IMR-90 (cell line): Measurements from ENCODE around the gene SLC25A11. TPM values are rescaled to one million over a fixed set of nuclear protein-coding genes. Genes with fewer than 3 reads are reported as not detected.

Experiments used
- ATAC-seq: fragments of 200-7000 bp; cut with Tn5 transposase; 2 replicates; pipeline ENCODE4 v1.9.1; 2020; ENCODE audit warnings: low read depth, mild to moderate bottlenecking, moderate library complexity
- BruUV-seq: library from RNA; stranded (reverse); fragments of 400-500 nt; replicated peaks from 2 replicates; lab custom pipeline; 2021; lab: Mats Ljungman, UMichigan
- CTCF ChIA-PET: fragments of 300-600 bp; formaldehyde crosslinking; extraction: SDS; loops from one replicate; lab custom pipeline; 2021; ENCODE audit warnings: antibody characterized with exemption; lab: Yijun Ruan, JAX
- POLR2A ChIA-PET: fragments of 300-600 bp; sonication (Branson Sonifier 250); formaldehyde crosslinking; loops from one replicate; lab custom pipeline; 2022; ENCODE audit warnings: antibody characterized with exemption; ENCODE audit not compliant: unreplicated experiment; lab: Charles Lee
- DNase-seq: peaks from one replicate; pipeline ENCODE4 v3.0.0; 2013
- H2AFZ ChIP-seq: replicated peaks from 2 replicates; pipeline ENCODE3; 2013; ENCODE audit warnings: low read length, mild to moderate bottlenecking; ENCODE audit not compliant: poor library complexity
- H2AK5ac ChIP-seq: 2 replicates; pipeline ENCODE4 v1.6.1; 2013; ENCODE audit warnings: low read depth, low read length, inconsistent platforms
- H2AK9ac ChIP-seq: replicated peaks from 2 replicates; pipeline ENCODE3; 2013; ENCODE audit warnings: mild to moderate bottlenecking, low read depth, low read length, moderate library complexity; ENCODE audit not compliant: poor library complexity
- H2BK120ac ChIP-seq: 2 replicates; pipeline ENCODE4 v1.6.1; 2013; ENCODE audit warnings: low read depth, low read length, inconsistent platforms
- H2BK15ac ChIP-seq: 3 replicates; pipeline ENCODE4 v1.6.1; 2013; ENCODE audit warnings: low read depth, low read length, inconsistent platforms
- H2BK20ac ChIP-seq: 2 replicates; pipeline ENCODE4 v1.6.1; 2013; ENCODE audit warnings: low read depth, mild to moderate bottlenecking, inconsistent platforms, low read length, moderate library complexity
- H2BK5ac ChIP-seq: 2 replicates; pipeline ENCODE4 v1.6.1; 2013; ENCODE audit warnings: mild to moderate bottlenecking, low read depth, low read length, inconsistent platforms; ENCODE audit not compliant: poor library complexity, severe bottlenecking
- H3K14ac ChIP-seq: replicated peaks from 2 replicates; pipeline ENCODE4 v1.6.1; 2013; ENCODE audit warnings: low read depth, low read length, inconsistent platforms
- H3K18ac ChIP-seq: 2 replicates; pipeline ENCODE4 v1.6.1; 2013; ENCODE audit warnings: low read depth, low read length, control low read depth
- H3K23ac ChIP-seq: 2 replicates; pipeline ENCODE4 v1.6.1; 2013; ENCODE audit warnings: low read depth, low read length, inconsistent platforms
- H3K27ac ChIP-seq: 2 replicates; pipeline ENCODE4 v1.5.1; 2013; ENCODE audit warnings: mild to moderate bottlenecking, control low read depth, low read length; ENCODE audit not compliant: insufficient read depth
- H3K27me3 ChIP-seq: 2 replicates; pipeline ENCODE4 v1.6.1; 2013; ENCODE audit warnings: low read length; ENCODE audit not compliant: control insufficient read depth, insufficient read depth
- H3K36me3 ChIP-seq: 2 replicates; pipeline ENCODE4 v1.6.1; 2013; ENCODE audit warnings: low read length, mixed read lengths; ENCODE audit not compliant: control insufficient read depth, insufficient read depth
- H3K4ac ChIP-seq: 2 replicates; pipeline ENCODE4 v1.6.1; 2013; ENCODE audit warnings: low read depth, low read length, inconsistent platforms
- H3K4me1 ChIP-seq: 2 replicates; pipeline ENCODE4 v1.6.1; 2013; ENCODE audit warnings: low read length, mixed read lengths; ENCODE audit not compliant: control insufficient read depth, insufficient read depth
- H3K4me2 ChIP-seq: 2 replicates; pipeline ENCODE4 v1.6.1; 2013; ENCODE audit warnings: low read depth, mild to moderate bottlenecking, control low read depth, low read length, moderate library complexity
- H3K4me3 ChIP-seq: 2 replicates; pipeline ENCODE4 v1.5.1; 2013; ENCODE audit warnings: low read depth, mild to moderate bottlenecking, control low read depth, low read length, moderate library complexity; ENCODE audit not compliant: insufficient read depth
- H3K56ac ChIP-seq: 2 replicates; pipeline ENCODE4 v1.6.1; 2013; ENCODE audit warnings: low read length, inconsistent platforms; ENCODE audit not compliant: insufficient read depth; ENCODE audit errors: extremely low read depth
- H3K79me1 ChIP-seq, 2 experiments: 2 replicates each; pipeline ENCODE4 v1.6.1; 2013; ENCODE audit warnings: low read length in 2 of 2, inconsistent platforms in 1 of 2, low read depth in 1 of 2
- H3K9ac ChIP-seq: 2 replicates; pipeline ENCODE4 v1.6.1; 2013; ENCODE audit warnings: low read depth, low read length, control low read depth
- H3K9me1 ChIP-seq: 2 replicates; pipeline ENCODE4 v1.6.1; 2013; ENCODE audit warnings: low read length, inconsistent platforms; ENCODE audit not compliant: insufficient read depth
- H3K9me3 ChIP-seq: 2 replicates; pipeline ENCODE4 v1.6.1; 2013; ENCODE audit warnings: low read length; ENCODE audit not compliant: control insufficient read depth, insufficient read depth
- H4K20me1 ChIP-seq: 2 replicates; pipeline ENCODE4 v1.6.1; 2013; ENCODE audit warnings: low read length, inconsistent platforms; ENCODE audit not compliant: insufficient read depth
- H4K5ac ChIP-seq: 2 replicates; pipeline ENCODE4 v1.6.1; 2013; ENCODE audit warnings: mild to moderate bottlenecking, low read depth, low read length, control low read depth
- H4K8ac ChIP-seq, 2 experiments: 2 replicates each; pipeline ENCODE4 v1.6.1; 2013; ENCODE audit warnings: low read depth in 2 of 2, low read length in 2 of 2, control low read depth in 1 of 2, inconsistent platforms in 1 of 2
- H4K91ac ChIP-seq: 2 replicates; pipeline ENCODE4 v1.6.1; 2013; ENCODE audit warnings: low read depth, low read length, inconsistent platforms; ENCODE audit not compliant: insufficient read depth
- CEBPB ChIP-seq: IDR thresholded peaks from 2 replicates; pipeline ENCODE4 v1.6.1; 2012; ENCODE audit warnings: low read depth, low read length, improper control_type of control experiment
- FOS ChIP-seq: fragments of 150-350 bp; IDR thresholded peaks from 2 replicates; pipeline ENCODE4 v1.6.1; 2016; ENCODE audit warnings: low read depth, low read length
- MAZ ChIP-seq: IDR thresholded peaks from 2 replicates; pipeline ENCODE4 v1.6.1; 2012; ENCODE audit warnings: low read depth, mild to moderate bottlenecking, low read length, improper control_type of control experiment, moderate library complexity, borderline replicate concordance
- MXI1 ChIP-seq: IDR thresholded peaks from 2 replicates; pipeline ENCODE4 v1.6.1; 2012; ENCODE audit warnings: low read depth, mild to moderate bottlenecking, low read length, moderate library complexity, borderline replicate concordance
- POLR2A ChIP-seq: IDR thresholded peaks from 2 replicates; pipeline ENCODE4 v1.6.1; 2012; ENCODE audit warnings: mild to moderate bottlenecking, low read depth, low read length
- RCOR1 ChIP-seq: IDR thresholded peaks from 2 replicates; pipeline ENCODE4 v1.6.1; 2012; ENCODE audit warnings: mild to moderate bottlenecking, low read length, improper control_type of control experiment; ENCODE audit not compliant: insufficient replicate concordance
- RFX5 ChIP-seq: IDR thresholded peaks from 2 replicates; pipeline ENCODE4 v1.8.0; 2012; ENCODE audit warnings: low read depth, mild to moderate bottlenecking, low read length, moderate library complexity
- WGBS, 2 experiments: methylation state at CpG; one replicate each; pipeline versions ENCODE4 v1.1.5 to v1.1.7; 2013; ENCODE audit warnings: missing lambda C conversion rate in 2 of 2; ENCODE audit not compliant: insufficient read length in 1 of 2; ENCODE audit errors: extremely low coverage in 2 of 2; 5-methylcytosine and 5-hydroxymethylcytosine counted together
- dilution Hi-C: fragments of 300-500 bp; cut with HindIII; formaldehyde crosslinking; loops from one replicate; pipeline ENCODE4 v1.14.3; 2018; ENCODE audit warnings: low sequenced_read_pairs; ENCODE audit not compliant: unreplicated experiment
- in situ Hi-C: fragments of 300-500 bp; cut with MboI; formaldehyde crosslinking; loops from 3 replicates; pipeline ENCODE4 v1.14.3; 2019; ENCODE audit warnings: low sequenced_read_pairs, inconsistent platforms, mixed read lengths
- intact Hi-C: fragments of 100-400 bp; cut with micrococcal nuclease; formaldehyde crosslinking; loops from 2 replicates; pipeline ENCODE4 v1.10.0; 2022
- polyA plus RNA-seq, 3 experiments: library from polyadenylated mRNA; depleted of rRNA; stranded (reverse); fragments of >200 nt; gene quantifications; 2 replicates each; pipeline ENCODE4 v1.2.3, GENCODE V29; 2012; ENCODE audit warnings: low replicate concordance in 1 of 3
- total RNA-seq: library from RNA; depleted of rRNA; stranded (reverse); fragments of >200 nt; gene quantifications from 2 replicates; pipeline ENCODE4 v1.2.3, GENCODE V29; 2012
- TF ChIP-seq, protein P1 (sequence below): fragments of 150-350 bp; IDR thresholded peaks from 2 replicates; pipeline ENCODE4 v1.6.1; 2017; ENCODE audit warnings: mild to moderate bottlenecking, antibody characterized with exemption, low read length, low read depth
- TF ChIP-seq, protein P2 (sequence below): conservative IDR thresholded peaks from 2 replicates; pipeline ENCODE4 v1.5.1; 2012; ENCODE audit warnings: mild to moderate bottlenecking, low read depth, low read length, improper control_type of control experiment

Gene SLC25A11
- total and polyA plus RNA-seq, 2 of the 4 experiments (the other 2 are of a cell fraction) = 35.0 to 62.2 TPM

DNA sequence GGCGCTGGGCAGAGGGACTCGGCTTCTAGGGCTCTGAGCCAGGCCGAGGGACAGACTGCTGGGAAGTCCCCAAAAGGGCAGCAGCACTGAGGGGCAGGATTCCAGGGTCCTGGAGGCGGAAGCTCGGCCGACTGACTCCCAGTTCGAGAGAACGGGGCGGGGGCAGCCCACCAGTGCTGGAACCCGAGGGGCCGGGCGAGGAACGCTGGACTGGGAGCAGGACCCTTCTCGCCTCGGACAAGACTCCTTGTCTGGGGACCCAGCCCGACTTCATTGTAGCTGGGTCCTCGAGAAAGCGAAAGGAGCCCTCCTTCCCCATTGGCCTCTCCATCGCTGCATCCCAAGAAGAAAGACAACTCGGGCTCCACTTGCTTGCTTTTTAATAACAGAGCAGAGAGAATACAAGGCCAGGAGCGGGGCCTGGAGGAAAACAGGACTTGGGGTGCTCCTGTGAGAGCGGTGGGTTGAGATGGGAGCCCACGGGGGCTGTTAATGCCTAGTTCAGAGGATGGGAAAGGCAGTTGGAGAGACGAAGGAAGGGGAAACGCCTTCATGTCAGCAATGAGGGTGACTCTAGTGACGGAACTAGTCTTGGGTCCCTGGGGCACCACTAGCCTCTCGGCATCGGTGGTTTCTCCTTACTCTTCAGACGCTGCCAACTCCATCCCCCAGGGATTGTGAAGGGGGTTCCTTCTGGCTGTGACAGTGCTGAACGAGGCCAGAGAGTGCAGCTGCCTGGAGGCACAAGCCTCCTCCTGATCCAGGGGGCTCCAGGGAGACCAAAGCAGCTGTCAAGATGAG lies 48.1 kb upstream of the SLC25A11 start:
- peak overlapping the region; percentile 89 for H3K4me2 ChIP-seq
- peak overlapping the region; percentile 95 for H3K23ac ChIP-seq
- peak overlapping the region; percentile 68 for H4K5ac ChIP-seq
- peaks cover 7% of the 10 kb centered on the region for H3K4me1 ChIP-seq
- H4K8ac ChIP-seq = peak overlapping the region; percentile 93 to 97
- peak overlapping the region; percentile 74 for H3K9ac ChIP-seq
- H2AFZ ChIP-seq = peak overlapping the region; percentile 99
- H2BK5ac ChIP-seq = peak overlapping the region; percentile 63
- peak overlapping the region; percentile 72 for H3K27ac ChIP-seq
- peak overlapping the region; percentile 55; the same call in 1 of the 2 replicates for H2BK120ac ChIP-seq
- peak overlapping the region; percentile 91 for H3K4ac ChIP-seq
- no peak for DNase-seq
- in situ Hi-C loops = no loop called here
- H2AK5ac ChIP-seq = peak overlapping the region; percentile 81
- H2AK9ac ChIP-seq = peak overlapping the region; percentile 100
- H3K9me3 ChIP-seq = no peaks in the 10 kb centered on the region
- H3K27me3 ChIP-seq = no peaks in the 10 kb centered on the region
- H3K14ac ChIP-seq = peak overlapping the region; percentile 86
- ChIA-PET CTCF (interaction anchor here (1.0 to 2.1 kb wide), 3 partner anchors 9 to 79 kb away, joined by 3 to 11 read pairs (median 4); partner anchors contain the start of genes INCA1 and SPAG7), POLR2A (interaction anchor here (0.6 to 1.1 kb wide), 2 partner anchors 40 to 42 kb away, joined by 4 read pairs; no protein-coding TSS in a partner anchor)
- H3K36me3 ChIP-seq = peaks cover under 1% of the 10 kb centered on the region; the same call in 1 of the 2 replicates
- dilution Hi-C loops = no loop called here
- H3K79me1 ChIP-seq = peaks cover 17 to 54% of the 10 kb centered on the region in 2 experiments; a peak in 3 of 4 replicates
- peak; percentile 49 for ATAC-seq
- H3K9me1 ChIP-seq = peaks cover 21% of the 10 kb centered on the region
- no TSS peak for BruUV-seq
- no peak overlapping the region for H2BK20ac ChIP-seq
- H3K4me3 ChIP-seq = peak overlapping the region; percentile 72
- H4K20me1 ChIP-seq = no peaks in the 10 kb centered on the region
- peak overlapping the region; percentile 55 for H3K56ac ChIP-seq
- no peak for TF ChIP-seq FOS
- TF ChIP-seq POLR2A = peak; percentile 38; the same call in 1 of the 2 replicates
- TF ChIP-seq MXI1 = peak; percentile 24; the same call in 1 of the 2 replicates
- 0 out of 2 replicates have a peak, but pooled peaks have one; percentile 5 for TF ChIP-seq MAZ
- no peak for TF ChIP-seq RCOR1
- TF ChIP-seq, protein P1, sequence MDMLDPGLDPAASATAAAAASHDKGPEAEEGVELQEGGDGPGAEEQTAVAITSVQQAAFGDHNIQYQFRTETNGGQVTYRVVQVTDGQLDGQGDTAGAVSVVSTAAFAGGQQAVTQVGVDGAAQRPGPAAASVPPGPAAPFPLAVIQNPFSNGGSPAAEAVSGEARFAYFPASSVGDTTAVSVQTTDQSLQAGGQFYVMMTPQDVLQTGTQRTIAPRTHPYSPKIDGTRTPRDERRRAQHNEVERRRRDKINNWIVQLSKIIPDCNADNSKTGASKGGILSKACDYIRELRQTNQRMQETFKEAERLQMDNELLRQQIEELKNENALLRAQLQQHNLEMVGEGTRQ = no peak
- TF ChIP-seq, protein P2, sequence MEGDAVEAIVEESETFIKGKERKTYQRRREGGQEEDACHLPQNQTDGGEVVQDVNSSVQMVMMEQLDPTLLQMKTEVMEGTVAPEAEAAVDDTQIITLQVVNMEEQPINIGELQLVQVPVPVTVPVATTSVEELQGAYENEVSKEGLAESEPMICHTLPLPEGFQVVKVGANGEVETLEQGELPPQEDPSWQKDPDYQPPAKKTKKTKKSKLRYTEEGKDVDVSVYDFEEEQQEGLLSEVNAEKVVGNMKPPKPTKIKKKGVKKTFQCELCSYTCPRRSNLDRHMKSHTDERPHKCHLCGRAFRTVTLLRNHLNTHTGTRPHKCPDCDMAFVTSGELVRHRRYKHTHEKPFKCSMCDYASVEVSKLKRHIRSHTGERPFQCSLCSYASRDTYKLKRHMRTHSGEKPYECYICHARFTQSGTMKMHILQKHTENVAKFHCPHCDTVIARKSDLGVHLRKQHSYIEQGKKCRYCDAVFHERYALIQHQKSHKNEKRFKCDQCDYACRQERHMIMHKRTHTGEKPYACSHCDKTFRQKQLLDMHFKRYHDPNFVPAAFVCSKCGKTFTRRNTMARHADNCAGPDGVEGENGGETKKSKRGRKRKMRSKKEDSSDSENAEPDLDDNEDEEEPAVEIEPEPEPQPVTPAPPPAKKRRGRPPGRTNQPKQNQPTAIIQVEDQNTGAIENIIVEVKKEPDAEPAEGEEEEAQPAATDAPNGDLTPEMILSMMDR = no peak
- TF ChIP-seq CEBPB = no peak
- TF ChIP-seq RFX5 = no peak
- H2BK15ac ChIP-seq = no peak overlapping the region; the same call in 2 of the 3 replicates
- peak overlapping the region; percentile 38 for H3K18ac ChIP-seq
- 0% methylated on average over 15 of the region's 30 CpGs; no CpG with 5 or more reads in 1 of the 2 experiments for WGBS, 2 experiments
- intact Hi-C loops = loop anchor here (1.0 kb wide), 1 partner anchor 40 kb away; the partner anchor contains the start of gene PFN1
- peak overlapping the region; percentile 88 for H4K91ac ChIP-seq
